Liver (tissue), 9 donors: ENCODE results near the gene PHF21B. TPM values are rescaled to one million over a fixed set of nuclear protein-coding genes. Genes with fewer than 3 reads are reported as not detected.

ENCODE experiments used
- DNase-seq: peaks from one replicate; pipeline ENCODE4 v3.0.0-alpha.2; 2017; ENCODE audit warnings: low spot score
- H3K27ac ChIP-seq, 2 donors: one replicate each; pipeline ENCODE4 v1.7.0; 2013; ENCODE audit warnings: inconsistent platforms in 2 of 2, low read length in 2 of 2, control low read depth in 1 of 2, low read depth in 1 of 2, mild to moderate bottlenecking in 1 of 2
- H3K27me3 ChIP-seq, 4 donors: one replicate each; pipeline versions ENCODE4 v1.6.1 to v1.7.0; 2013; ENCODE audit warnings: low read length in 3 of 4, inconsistent platforms in 1 of 4, mild to moderate bottlenecking in 1 of 4, moderate library complexity in 1 of 4; ENCODE audit not compliant: control insufficient read depth in 4 of 4, insufficient read depth in 4 of 4
- H3K36me3 ChIP-seq, 4 donors: one replicate each; pipeline versions ENCODE4 v1.6.1 to v1.7.0; 2013; ENCODE audit warnings: low read length in 3 of 4, mild to moderate bottlenecking in 3 of 4, low read depth in 1 of 4, moderate library complexity in 1 of 4; ENCODE audit not compliant: control insufficient read depth in 4 of 4, insufficient read depth in 3 of 4
- H3K4me1 ChIP-seq, 4 donors: one replicate each; pipeline versions ENCODE4 v1.6.1 to v1.7.0; 2013; ENCODE audit warnings: low read length in 3 of 4, mild to moderate bottlenecking in 3 of 4, moderate library complexity in 1 of 4; ENCODE audit not compliant: control insufficient read depth in 4 of 4, insufficient read depth in 4 of 4
- H3K4me3 ChIP-seq, 3 donors: one replicate each; pipeline versions ENCODE4 v1.6.1 to v1.7.0; 2013; ENCODE audit warnings: low read length in 3 of 3, control low read depth in 1 of 3, low read depth in 1 of 3, mild to moderate bottlenecking in 1 of 3
- H3K9ac ChIP-seq, 2 donors: one replicate each; pipeline ENCODE4 v1.7.0; 2013; ENCODE audit warnings: low read length in 2 of 2, mild to moderate bottlenecking in 2 of 2, moderate library complexity in 2 of 2, control low read depth in 1 of 2, low read depth in 1 of 2
- H3K9me3 ChIP-seq, 4 donors: one replicate each; pipeline versions ENCODE4 v1.6.1 to v1.7.0; 2013; ENCODE audit warnings: low read length in 3 of 4; ENCODE audit not compliant: control insufficient read depth in 4 of 4
- EGR1 ChIP-seq, 2 donors: IDR thresholded peaks; 2 replicates each; pipeline ENCODE4 v1.6.1; 2016 to 2018; ENCODE audit warnings: antibody characterized with exemption in 2 of 2, low read depth in 2 of 2
- FOXA2 ChIP-seq: IDR thresholded peaks from 2 replicates; pipeline ENCODE4 v1.6.1; 2016; ENCODE audit warnings: antibody characterized with exemption
- GABPA ChIP-seq, 2 donors: IDR thresholded peaks in 1 of 2; conservative IDR thresholded peaks in 1 of 2; 2 replicates each; pipeline ENCODE4 v1.6.1; 2016; ENCODE audit warnings: antibody characterized with exemption in 2 of 2, mild to moderate bottlenecking in 1 of 2, moderate library complexity in 1 of 2
- HNF4A ChIP-seq, 2 donors: conservative IDR thresholded peaks; 2 replicates each; pipeline ENCODE4 v1.6.1; 2016; ENCODE audit warnings: antibody characterized with exemption in 2 of 2, mild to moderate bottlenecking in 2 of 2
- HNF4G ChIP-seq: IDR thresholded peaks from 2 replicates; pipeline ENCODE4 v1.6.1; 2016; ENCODE audit warnings: antibody characterized with exemption
- JUND ChIP-seq, 2 donors: IDR thresholded peaks; 2 replicates each; pipeline ENCODE4 v1.6.1; 2016; ENCODE audit warnings: antibody characterized with exemption in 2 of 2
- NR2F2 ChIP-seq: IDR thresholded peaks from 2 replicates; pipeline ENCODE4 v1.6.1; 2016; ENCODE audit warnings: antibody characterized with exemption
- RAD21 ChIP-seq, 2 donors: IDR thresholded peaks; 2 replicates each; pipeline ENCODE4 v1.6.1; 2016; ENCODE audit warnings: antibody characterized with exemption in 2 of 2, mild to moderate bottlenecking in 2 of 2
- RXRA ChIP-seq, 2 donors: IDR thresholded peaks; 2 replicates each; pipeline ENCODE4 v1.6.1; 2017 to 2018; ENCODE audit warnings: antibody characterized with exemption in 2 of 2, mild to moderate bottlenecking in 1 of 2
- TAF1 ChIP-seq: conservative IDR thresholded peaks from 2 replicates; pipeline ENCODE4 v1.6.1; 2016; ENCODE audit warnings: antibody characterized with exemption, mild to moderate bottlenecking
- YY1 ChIP-seq: IDR thresholded peaks from 2 replicates; pipeline ENCODE4 v1.6.1; 2016; ENCODE audit warnings: antibody characterized with exemption, mild to moderate bottlenecking
- ZBTB33 ChIP-seq: IDR thresholded peaks from 2 replicates; pipeline ENCODE4 v1.6.1; 2016; ENCODE audit warnings: antibody characterized with exemption
- WGBS: extraction: QIAGEN DNeasy Blood & Tissue Kit; methylation state at CpG from one replicate; pipeline ENCODE4 v1.1.7; 2013; 5-methylcytosine and 5-hydroxymethylcytosine counted together
- polyA plus RNA-seq, 2 donors: library from polyadenylated mRNA; stranded (reverse) in 1 of 2; unstranded in 1 of 2; fragments of 200-250 nt in 1 of 2; fragments of >200 nt in 1 of 2; fragmentation: Nextera tagmentation in 1 of 2; extraction: Ambion mirVana in 1 of 2; gene quantifications; one replicate each; pipeline versions ENCODE4 v1.2.1 to v1.2.3, GENCODE V29; 2013 to 2015
- total RNA-seq, 2 donors: library from RNA; depleted of rRNA; stranded (reverse); fragments of >200 nt; gene quantifications; one replicate each; pipeline ENCODE4 v1.2.3, GENCODE V29; 2014
- TF ChIP-seq, protein P1 (sequence below): IDR thresholded peaks from 2 replicates; pipeline ENCODE4 v1.6.1; 2016; ENCODE audit warnings: antibody characterized with exemption
- donor health status: healthy.
- donor health status: healthy.
- donor health status: healthy.
- donor health status: healthy.
- donor health status: healthy.

The PHF21B gene
- total and polyA plus RNA-seq, 4 donors: not detected

- TF ChIP-seq YY1 (no peak), FOXA2 (no peak), GABPA (IDR thresholded peaks at IDR 0.05 in 1 of 2, conservative IDR thresholded peaks at IDR 0.05 in 1 of 2) (no peak), ZBTB33 (no peak), NR2F2 (no peak), RXRA (IDR thresholded peaks at IDR 0.05) (no peak), HNF4G (no peak), EGR1 (IDR thresholded peaks at IDR 0.05; ENCODE audit: low read depth in 2 of 2) (no peak)
- TF ChIP-seq, protein P1, sequence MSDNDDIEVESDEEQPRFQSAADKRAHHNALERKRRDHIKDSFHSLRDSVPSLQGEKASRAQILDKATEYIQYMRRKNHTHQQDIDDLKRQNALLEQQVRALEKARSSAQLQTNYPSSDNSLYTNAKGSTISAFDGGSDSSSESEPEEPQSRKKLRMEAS: no peak
Observed at GRCh38 chr22:44919691-44920090, 90.1 kb downstream of the PHF21B start (continued).

GRCh38 chr22:44918925-44919392, 90.8 kb downstream of the PHF21B start:
- 88% methylated on average over 8 of the region's 8 CpGs for WGBS
- no peak for DNase-seq
- no peak overlapping the region for H3K27ac ChIP-seq
- TF ChIP-seq TAF1: no peak
- TF ChIP-seq FOXA2: no peak
- TF ChIP-seq, protein P1: no peak
- no peak for TF ChIP-seq RXRA (IDR thresholded peaks at IDR 0.05)
- TF ChIP-seq RAD21 (IDR thresholded peaks at IDR 0.05): no peak
- TF ChIP-seq EGR1 (IDR thresholded peaks at IDR 0.05; ENCODE audit: low read depth in 2 of 2): no peak
- TF ChIP-seq HNF4A (conservative IDR thresholded peaks at IDR 0.05): no peak
- TF ChIP-seq ZBTB33: no peak
- no peaks in the 10 kb centered on the region for H3K4me1 ChIP-seq
- H3K27me3 ChIP-seq: no peaks in the 10 kb centered on the region
- H3K36me3 ChIP-seq: no peaks in the 10 kb centered on the region
- no peak overlapping the region for H3K9ac ChIP-seq
- H3K4me3 ChIP-seq: no peak overlapping the region
- no peaks in the 10 kb centered on the region for H3K9me3 ChIP-seq

GRCh38 chr22:44918166-44918924, 91.5 kb downstream of the PHF21B start:
- Histone ChIP-seq H3K36me3 (no peaks in the 10 kb centered on the region), H3K27ac (no peak overlapping the region), H3K4me1 (no peaks in the 10 kb centered on the region), H3K4me3 (no peak overlapping the region), H3K9ac (no peak overlapping the region), H3K27me3 (no peaks in the 10 kb centered on the region), H3K9me3 (no peaks in the 10 kb centered on the region)
- DNase-seq: no peak
- 79% methylated on average over 18 of the region's 18 CpGs for WGBS
- TF ChIP-seq RAD21 (IDR thresholded peaks at IDR 0.05) (no peak), NR2F2 (no peak), JUND (IDR thresholded peaks at IDR 0.05) (no peak), YY1 (no peak), HNF4A (conservative IDR thresholded peaks at IDR 0.05) (no peak), RXRA (IDR thresholded peaks at IDR 0.05) (no peak), TAF1 (no peak)
- TF ChIP-seq, protein P1: no peak
